A549 (cell line): ENCODE measurements around the gene LMTK3.

Experiments
- CTCF ChIP-seq: fragments of >200 bp; sonication (Bioruptor Twin); formaldehyde crosslinking; IDR thresholded peaks from 3 replicates; pipeline ENCODE4 v1.5.1; 2016
- KDM5A ChIP-seq: fragments of 200-600 bp; sonication (generic); IDR thresholded peaks from 2 replicates; pipeline ENCODE4 v1.6.1; 2016; ENCODE audit warnings: antibody characterized with exemption, mild to moderate bottlenecking
- POLR2A ChIP-seq: IDR thresholded peaks from 2 replicates; pipeline ENCODE4 v1.6.1; 2012; ENCODE audit warnings: mild to moderate bottlenecking, low read length
- ZFP36 ChIP-seq: fragments of 450-650 bp; IDR thresholded peaks from 2 replicates; pipeline ENCODE4 v1.6.1; 2014; ENCODE audit warnings: borderline replicate concordance; ENCODE audit not compliant: partially characterized antibody

GRCh38 chr19:48524221-48524620, 12.6 kb upstream of the LMTK3 start:
- TF ChIP-seq CTCF (no peak), KDM5A (no peak), POLR2A (no peak), ZFP36 (no peak)
